ENCODE data around the gene TRAF3IP1. TPM values are rescaled to one million over a fixed set of nuclear protein-coding genes. Genes with fewer than 3 reads are reported as not detected.

Gene TRAF3IP1
- total RNA-seq, 1 experiment from 2014 or later: 18.6 TPM

DNA sequence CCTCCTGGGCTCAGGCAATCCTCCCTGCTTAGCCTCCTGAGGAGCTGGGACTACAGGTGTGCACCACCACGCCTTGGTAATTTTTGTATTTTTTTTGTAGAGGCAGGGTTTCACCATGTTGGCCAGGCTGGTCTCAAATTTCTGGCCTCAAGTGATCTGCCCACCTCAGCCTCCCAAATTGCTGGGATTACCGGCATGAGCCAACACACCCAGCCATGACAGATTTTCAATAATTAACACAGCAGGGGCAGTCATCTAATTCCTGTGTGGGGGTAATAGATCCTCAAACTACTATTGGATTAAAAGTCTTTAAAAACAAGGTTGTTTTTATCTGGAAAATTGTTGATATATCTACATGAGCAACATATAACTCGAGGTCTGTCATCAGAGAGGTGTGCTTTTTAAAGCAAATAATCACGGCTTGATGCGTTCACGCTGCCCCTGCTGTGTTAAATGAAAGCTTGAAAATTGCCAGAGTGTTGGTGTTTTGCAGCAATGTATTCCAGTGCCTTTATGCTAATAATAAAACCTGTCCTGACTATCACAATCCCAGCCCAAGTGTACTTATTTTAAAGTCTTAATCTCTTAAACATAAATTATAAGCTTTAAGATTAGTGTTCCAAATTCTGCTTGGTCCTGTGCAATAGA, 70.8 kb downstream of the TRAF3IP1 start:
- Mint-ChIP-seq H3K36me3 (ENCODE audit: insufficient read depth, unreplicated experiment) (no peaks in the 10 kb centered on the region), H3K4me1 (ENCODE audit: low read depth, unreplicated experiment) (peaks cover 32% of the 10 kb centered on the region), H3K27ac (ENCODE audit: unreplicated experiment) (no peak overlapping the region), H3K9me3 (ENCODE audit: low read depth, unreplicated experiment) (no peaks in the 10 kb centered on the region), H3K27me3 (ENCODE audit: unreplicated experiment) (no peaks in the 10 kb centered on the region), H3K4me3 (ENCODE audit: low read depth, unreplicated experiment) (no peak overlapping the region)
- CTCF ChIA-PET: no interaction called here
- intact Hi-C loops (cut with micrococcal nuclease; ENCODE audit: unreplicated experiment): no loop called here
- TF ChIP-seq, protein P1, sequence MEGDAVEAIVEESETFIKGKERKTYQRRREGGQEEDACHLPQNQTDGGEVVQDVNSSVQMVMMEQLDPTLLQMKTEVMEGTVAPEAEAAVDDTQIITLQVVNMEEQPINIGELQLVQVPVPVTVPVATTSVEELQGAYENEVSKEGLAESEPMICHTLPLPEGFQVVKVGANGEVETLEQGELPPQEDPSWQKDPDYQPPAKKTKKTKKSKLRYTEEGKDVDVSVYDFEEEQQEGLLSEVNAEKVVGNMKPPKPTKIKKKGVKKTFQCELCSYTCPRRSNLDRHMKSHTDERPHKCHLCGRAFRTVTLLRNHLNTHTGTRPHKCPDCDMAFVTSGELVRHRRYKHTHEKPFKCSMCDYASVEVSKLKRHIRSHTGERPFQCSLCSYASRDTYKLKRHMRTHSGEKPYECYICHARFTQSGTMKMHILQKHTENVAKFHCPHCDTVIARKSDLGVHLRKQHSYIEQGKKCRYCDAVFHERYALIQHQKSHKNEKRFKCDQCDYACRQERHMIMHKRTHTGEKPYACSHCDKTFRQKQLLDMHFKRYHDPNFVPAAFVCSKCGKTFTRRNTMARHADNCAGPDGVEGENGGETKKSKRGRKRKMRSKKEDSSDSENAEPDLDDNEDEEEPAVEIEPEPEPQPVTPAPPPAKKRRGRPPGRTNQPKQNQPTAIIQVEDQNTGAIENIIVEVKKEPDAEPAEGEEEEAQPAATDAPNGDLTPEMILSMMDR (IDR thresholded peaks at IDR 0.05; ENCODE audit: unreplicated experiment): no peak
- no TSS peak for BruUV-seq (replicated peaks)
- no peak for DNase-seq

DNA sequence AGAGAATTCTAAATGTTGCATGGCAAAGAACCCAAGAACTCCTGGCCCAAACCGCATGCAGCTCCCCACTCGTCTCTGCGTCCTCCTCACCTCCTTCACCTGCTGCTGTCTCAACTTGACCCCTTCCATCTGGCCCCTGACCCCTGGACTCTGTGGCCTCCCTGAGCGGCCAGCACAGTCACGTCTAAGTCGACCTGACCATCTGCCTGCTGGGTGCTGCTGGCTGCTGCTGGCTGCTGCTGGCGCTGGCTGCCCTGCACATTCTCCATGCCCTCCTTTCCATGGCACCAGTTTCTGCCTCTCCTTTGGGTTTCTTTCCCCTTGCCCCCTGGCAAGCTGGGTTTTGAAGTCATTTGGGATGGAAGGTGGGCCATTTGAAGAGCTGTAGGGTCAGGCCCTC, 76.3 kb downstream of the TRAF3IP1 start:
- intact Hi-C loops (cut with micrococcal nuclease; ENCODE audit: unreplicated experiment): no loop called here
- TF ChIP-seq, protein P1 (IDR thresholded peaks at IDR 0.05; ENCODE audit: unreplicated experiment): no peak
- Mint-ChIP-seq H3K9me3 (ENCODE audit: low read depth, unreplicated experiment) (no peaks in the 10 kb centered on the region), H3K36me3 (ENCODE audit: insufficient read depth, unreplicated experiment) (peaks cover 11% of the 10 kb centered on the region), H3K4me3 (ENCODE audit: low read depth, unreplicated experiment) (no peak overlapping the region), H3K4me1 (ENCODE audit: low read depth, unreplicated experiment) (peaks cover 22% of the 10 kb centered on the region), H3K27ac (ENCODE audit: unreplicated experiment) (no peak overlapping the region), H3K27me3 (ENCODE audit: unreplicated experiment) (no peaks in the 10 kb centered on the region)
- CTCF ChIA-PET: no interaction called here
- DNase-seq: no peak
- BruUV-seq (replicated peaks): no TSS peak

DNA sequence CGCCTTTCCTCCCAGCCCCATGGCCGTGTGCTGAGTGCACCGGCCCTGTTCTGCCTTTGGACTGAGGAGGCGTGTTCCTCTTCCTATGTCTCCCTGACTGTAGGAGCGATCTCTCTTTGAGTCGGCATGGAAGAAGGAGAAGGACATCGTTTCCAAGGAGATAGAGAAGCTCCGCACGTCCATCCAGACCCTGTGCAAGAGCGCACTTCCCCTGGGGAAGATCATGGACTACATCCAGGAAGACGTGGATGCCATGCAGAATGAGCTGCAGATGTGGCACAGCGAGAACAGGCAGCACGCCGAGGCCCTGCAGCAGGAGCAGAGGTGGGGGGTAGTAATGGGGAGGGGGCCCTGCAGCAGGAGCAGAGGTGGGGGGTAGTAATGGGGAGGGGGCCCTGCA, 77.0 kb downstream of the TRAF3IP1 start:
- intact Hi-C loops (cut with micrococcal nuclease; ENCODE audit: unreplicated experiment): no loop called here
- no TSS peak for BruUV-seq (replicated peaks)
- no peak overlapping the region for H3K27ac Mint-ChIP-seq (ENCODE audit: unreplicated experiment)
- H3K9me3 Mint-ChIP-seq (ENCODE audit: low read depth, unreplicated experiment): no peaks in the 10 kb centered on the region
- peaks cover 11% of the 10 kb centered on the region for H3K36me3 Mint-ChIP-seq (ENCODE audit: insufficient read depth, unreplicated experiment)
- TF ChIP-seq, protein P1 (IDR thresholded peaks at IDR 0.05; ENCODE audit: unreplicated experiment): no peak
- no peaks in the 10 kb centered on the region for H3K27me3 Mint-ChIP-seq (ENCODE audit: unreplicated experiment)
- CTCF ChIA-PET: no interaction called here
- DNase-seq: no peak
- peaks cover 17% of the 10 kb centered on the region for H3K4me1 Mint-ChIP-seq (ENCODE audit: low read depth, unreplicated experiment)
- no peak overlapping the region for H3K4me3 Mint-ChIP-seq (ENCODE audit: low read depth, unreplicated experiment)

DNA sequence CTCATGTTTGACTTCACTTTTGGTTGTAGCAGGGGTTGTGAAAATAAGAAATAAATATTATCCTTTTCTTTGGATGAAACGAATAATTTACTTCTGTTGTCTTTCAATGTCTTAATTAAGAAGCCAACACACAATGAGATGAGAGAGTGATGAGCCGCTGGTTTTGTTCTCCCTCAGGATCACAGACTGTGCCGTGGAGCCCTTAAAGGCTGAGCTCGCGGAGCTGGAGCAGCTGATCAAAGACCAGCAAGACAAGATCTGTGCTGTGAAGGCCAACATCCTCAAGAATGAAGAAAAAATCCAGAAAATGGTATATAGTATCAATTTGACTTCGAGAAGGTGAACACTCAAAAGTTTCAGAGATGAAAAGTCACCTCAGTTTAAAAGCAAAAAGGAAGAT, 78.3 kb downstream of the TRAF3IP1 start:
- TF ChIP-seq, protein P1 (IDR thresholded peaks at IDR 0.05; ENCODE audit: unreplicated experiment): no peak
- Mint-ChIP-seq H3K27ac (ENCODE audit: unreplicated experiment) (no peak overlapping the region), H3K36me3 (ENCODE audit: insufficient read depth, unreplicated experiment) (peaks cover 11% of the 10 kb centered on the region), H3K27me3 (ENCODE audit: unreplicated experiment) (no peaks in the 10 kb centered on the region), H3K9me3 (ENCODE audit: low read depth, unreplicated experiment) (no peaks in the 10 kb centered on the region), H3K4me1 (ENCODE audit: low read depth, unreplicated experiment) (peaks cover 6% of the 10 kb centered on the region), H3K4me3 (ENCODE audit: low read depth, unreplicated experiment) (no peak overlapping the region)
- CTCF ChIA-PET: no interaction called here
- DNase-seq: no peak
- intact Hi-C loops (cut with micrococcal nuclease; ENCODE audit: unreplicated experiment): no loop called here
- no TSS peak for BruUV-seq (replicated peaks)

Measured in Calu3 (cell line).